ENCODE results near the gene BAIAP3. TPM values are rescaled to one million over a fixed set of nuclear protein-coding genes. Genes with fewer than 3 reads are reported as not detected.

The BAIAP3 gene
- total RNA-seq, 1 donor from 2014 or later, result 6.5 TPM

GRCh38 chr16:1363501-1364041 lies 30.1 kb downstream of the BAIAP3 start:
- Mint-ChIP-seq H3K9me3 (ENCODE audit: unreplicated experiment) (no peaks in the 10 kb centered on the region), H3K27ac (ENCODE audit: unreplicated experiment) (no peak overlapping the region), H3K4me1 (ENCODE audit: unreplicated experiment) (no peaks in the 10 kb centered on the region), H3K27me3 (ENCODE audit: unreplicated experiment) (peaks cover 7% of the 10 kb centered on the region), H3K4me3 (ENCODE audit: unreplicated experiment) (peak overlapping the region; percentile 56), H3K36me3 (ENCODE audit: low read depth, unreplicated experiment) (peaks cover 8% of the 10 kb centered on the region)
- DNase-seq (ENCODE audit: low spot score), result peak; percentile 77
- peak; percentile 63 for TF ChIP-seq CTCF (IDR thresholded peaks at IDR 0.05; ENCODE audit: unreplicated experiment)

GRCh38 chr16:1364510-1364909 lies 31.1 kb downstream of the BAIAP3 start:
- peaks cover 4% of the 10 kb centered on the region for H3K36me3 Mint-ChIP-seq (ENCODE audit: low read depth, unreplicated experiment)
- no peaks in the 10 kb centered on the region for H3K9me3 Mint-ChIP-seq (ENCODE audit: unreplicated experiment)
- TF ChIP-seq CTCF (IDR thresholded peaks at IDR 0.05; ENCODE audit: unreplicated experiment), result no peak
- peaks cover 2% of the 10 kb centered on the region for H3K27me3 Mint-ChIP-seq (ENCODE audit: unreplicated experiment)
- H3K4me3 Mint-ChIP-seq (ENCODE audit: unreplicated experiment), result no peak overlapping the region
- H3K4me1 Mint-ChIP-seq (ENCODE audit: unreplicated experiment), result no peaks in the 10 kb centered on the region
- H3K27ac Mint-ChIP-seq (ENCODE audit: unreplicated experiment), result no peak overlapping the region
- DNase-seq (ENCODE audit: low spot score), result no peak

- no peak overlapping the region for H3K4me3 Mint-ChIP-seq (ENCODE audit: unreplicated experiment)
- TF ChIP-seq CTCF (IDR thresholded peaks at IDR 0.05; ENCODE audit: unreplicated experiment), result no peak
- DNase-seq (ENCODE audit: low spot score), result no peak
- no peaks in the 10 kb centered on the region for H3K4me1 Mint-ChIP-seq (ENCODE audit: unreplicated experiment)
- H3K27ac Mint-ChIP-seq (ENCODE audit: unreplicated experiment), result no peak overlapping the region
- peaks cover 3% of the 10 kb centered on the region for H3K36me3 Mint-ChIP-seq (ENCODE audit: low read depth, unreplicated experiment)
- peaks cover 3% of the 10 kb centered on the region for H3K27me3 Mint-ChIP-seq (ENCODE audit: unreplicated experiment)
- H3K9me3 Mint-ChIP-seq (ENCODE audit: unreplicated experiment), result no peaks in the 10 kb centered on the region
These were observed 32.7 kb downstream of the BAIAP3 start for GRCh38 chr16:1366060-1366711.

GRCh38 chr16:1366712-1367299 lies 33.4 kb downstream of the BAIAP3 start:
- Mint-ChIP-seq H3K27me3 (ENCODE audit: unreplicated experiment) (peaks cover 1% of the 10 kb centered on the region), H3K27ac (ENCODE audit: unreplicated experiment) (no peak overlapping the region), H3K9me3 (ENCODE audit: unreplicated experiment) (no peaks in the 10 kb centered on the region), H3K36me3 (ENCODE audit: low read depth, unreplicated experiment) (peaks cover 3% of the 10 kb centered on the region), H3K4me3 (ENCODE audit: unreplicated experiment) (no peak overlapping the region), H3K4me1 (ENCODE audit: unreplicated experiment) (no peaks in the 10 kb centered on the region)
- no peak for TF ChIP-seq CTCF (IDR thresholded peaks at IDR 0.05; ENCODE audit: unreplicated experiment)
- no peak for DNase-seq (ENCODE audit: low spot score)
